ENCODE measurements around the gene MED10.

The MED10 gene

DNA sequence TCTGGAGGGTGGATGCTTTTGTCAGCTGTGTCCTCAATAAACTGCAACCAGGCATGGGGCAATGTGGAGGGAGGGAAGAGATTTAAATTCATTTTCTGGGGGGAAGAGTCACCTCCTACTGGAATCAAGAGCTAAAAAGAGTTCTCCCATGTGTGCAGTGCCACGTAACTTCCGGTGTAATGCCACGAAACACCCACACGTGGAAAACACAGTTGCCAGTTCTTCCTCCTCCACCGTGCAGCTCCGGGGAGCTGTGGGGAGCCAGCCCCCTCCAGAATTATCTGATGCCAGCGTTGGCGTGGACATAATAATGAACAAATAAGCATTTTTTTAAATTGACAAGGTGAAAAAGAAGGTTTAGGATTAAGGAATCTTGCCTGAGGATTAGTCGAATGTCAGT lies 32.1 kb upstream of the MED10 start:
- Histone ChIP-seq H3K4me3 (ENCODE audit: extremely low read depth, insufficient read depth, low read length, poor library complexity, severe bottlenecking) (no peak overlapping the region), H3K9me3 (ENCODE audit: control insufficient read depth, low read length) (no peaks in the 10 kb centered on the region), H3K27ac (ENCODE audit: low read depth, low read length, severe bottlenecking) (no peak overlapping the region), H3K4me1 (ENCODE audit: control insufficient read depth, insufficient read depth, low read length, poor library complexity, severe bottlenecking) (peaks cover 3% of the 10 kb centered on the region), H3K36me3 (ENCODE audit: control insufficient read depth, insufficient read depth, low read length) (no peaks in the 10 kb centered on the region)
- WGBS, 2 experiments (ENCODE audit: insufficient coverage in 2 of 2), result 89 to 90% methylated on average over 5 to 6 of the region's 9 CpGs

DNA sequence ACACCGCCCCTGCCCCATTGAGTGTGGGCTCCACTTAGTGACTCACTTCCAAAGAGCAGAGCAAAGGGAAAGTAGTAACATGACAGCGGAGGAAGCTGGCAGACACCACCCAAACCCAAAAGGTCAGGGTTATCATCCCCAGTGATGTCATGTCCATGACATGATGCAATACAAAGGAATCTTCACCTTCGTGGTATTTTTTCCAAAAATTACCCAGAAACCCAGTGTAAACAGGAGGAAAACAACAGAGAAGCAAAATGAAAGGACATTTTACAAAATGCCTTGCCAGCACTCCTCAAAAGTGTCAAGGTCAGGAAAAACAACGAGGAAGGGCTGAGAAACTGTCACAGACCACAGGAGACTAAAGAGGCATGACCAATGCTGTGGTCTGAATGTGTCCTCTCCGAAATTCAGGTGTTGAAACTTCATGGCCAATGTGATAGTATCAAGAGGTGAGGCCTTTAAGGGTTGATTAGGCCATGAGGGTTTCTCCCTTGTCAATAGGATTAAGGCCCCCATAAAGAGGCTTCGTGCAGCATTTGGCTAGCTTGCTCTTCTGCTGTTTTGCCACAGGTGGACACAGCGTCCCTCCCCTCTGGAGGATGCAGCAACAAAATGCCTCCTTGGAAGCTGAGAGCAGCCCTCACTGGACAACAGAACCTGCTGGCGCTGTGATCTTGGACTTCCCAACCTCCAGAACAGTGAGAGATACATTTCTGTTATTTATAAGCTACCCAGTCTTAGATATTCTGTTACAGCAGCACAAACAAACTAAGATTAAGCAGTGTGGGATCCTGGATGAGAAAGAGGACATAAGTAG lies 30.5 kb upstream of the MED10 start:
- 86 to 91% methylated on average over 5 to 7 of the region's 8 CpGs for WGBS, 2 experiments (ENCODE audit: insufficient coverage in 2 of 2)
- Histone ChIP-seq H3K9me3 (ENCODE audit: control insufficient read depth, low read length) (no peaks in the 10 kb centered on the region), H3K4me1 (ENCODE audit: control insufficient read depth, insufficient read depth, low read length, poor library complexity, severe bottlenecking) (peaks cover 3% of the 10 kb centered on the region), H3K4me3 (ENCODE audit: extremely low read depth, insufficient read depth, low read length, poor library complexity, severe bottlenecking) (no peak overlapping the region), H3K36me3 (ENCODE audit: control insufficient read depth, insufficient read depth, low read length) (no peaks in the 10 kb centered on the region), H3K27ac (ENCODE audit: low read depth, low read length, severe bottlenecking) (no peak overlapping the region)

DNA sequence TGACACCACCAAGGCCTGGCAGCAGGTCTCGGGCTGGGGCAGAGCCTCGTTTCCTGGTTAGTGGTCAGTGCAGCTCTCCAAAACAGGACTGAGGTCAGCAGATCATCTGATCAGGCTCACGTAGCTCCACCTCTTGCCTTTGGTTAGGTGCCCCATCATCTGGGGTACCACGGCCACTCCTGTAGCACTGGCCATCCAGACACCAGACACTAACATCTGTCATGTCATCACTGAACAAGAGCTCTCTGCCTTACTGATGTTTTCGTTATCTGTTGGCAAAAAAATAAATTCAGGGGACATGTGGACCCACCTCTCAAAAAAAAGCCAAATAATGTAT lies 29.9 kb upstream of the MED10 start:
- Histone ChIP-seq H3K4me3 (ENCODE audit: extremely low read depth, insufficient read depth, low read length, poor library complexity, severe bottlenecking) (no peak overlapping the region), H3K9me3 (ENCODE audit: control insufficient read depth, low read length) (no peaks in the 10 kb centered on the region), H3K4me1 (ENCODE audit: control insufficient read depth, insufficient read depth, low read length, poor library complexity, severe bottlenecking) (peaks cover 3% of the 10 kb centered on the region), H3K36me3 (ENCODE audit: control insufficient read depth, insufficient read depth, low read length) (no peaks in the 10 kb centered on the region), H3K27ac (ENCODE audit: low read depth, low read length, severe bottlenecking) (no peak overlapping the region)
- WGBS, 2 experiments (ENCODE audit: insufficient coverage in 2 of 2), result 83 to 89% methylated on average over 4 to 5 of the region's 5 CpGs

DNA sequence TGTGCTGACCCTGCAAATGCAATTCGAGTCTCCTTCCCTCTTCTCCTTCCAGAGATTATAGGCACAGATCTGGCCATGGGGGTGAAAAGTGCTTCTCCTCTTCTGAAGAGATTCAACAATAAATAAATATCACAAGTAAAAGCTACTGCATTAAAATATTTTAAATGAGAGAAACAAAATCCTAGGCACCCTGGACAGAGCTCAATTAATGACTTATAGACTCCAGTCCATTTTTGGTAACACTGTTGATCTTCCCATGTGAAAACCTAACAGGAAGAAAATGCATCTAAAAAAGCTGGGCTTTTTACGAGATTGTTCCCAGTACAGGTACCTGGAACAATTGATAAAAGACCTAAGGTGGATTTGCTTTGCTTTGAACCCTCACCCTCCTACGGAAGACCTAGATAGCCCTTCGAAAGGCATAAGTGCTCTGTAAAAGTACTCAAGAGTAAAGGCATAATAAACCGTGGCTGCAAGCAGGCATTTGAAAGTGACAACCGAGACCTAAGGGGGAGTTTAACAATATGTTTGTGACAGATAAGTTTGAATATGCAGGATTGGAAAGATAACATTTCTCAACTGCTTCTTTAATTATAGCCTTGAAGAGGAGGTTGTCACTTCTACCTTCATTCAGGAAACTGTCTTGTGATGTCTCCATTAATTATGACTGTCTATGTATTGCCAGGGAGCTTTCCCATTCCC lies 29.4 kb upstream of the MED10 start:
- H3K4me1 ChIP-seq (ENCODE audit: control insufficient read depth, insufficient read depth, low read length, poor library complexity, severe bottlenecking), result peaks cover 3% of the 10 kb centered on the region
- H3K9me3 ChIP-seq (ENCODE audit: control insufficient read depth, low read length), result no peaks in the 10 kb centered on the region
- H3K4me3 ChIP-seq (ENCODE audit: extremely low read depth, insufficient read depth, low read length, poor library complexity, severe bottlenecking), result no peak overlapping the region
- H3K36me3 ChIP-seq (ENCODE audit: control insufficient read depth, insufficient read depth, low read length), result no peaks in the 10 kb centered on the region
- 83 to 100% methylated on average over 4 to 5 of the region's 6 CpGs for WGBS, 2 experiments (ENCODE audit: insufficient coverage in 2 of 2)
- H3K27ac ChIP-seq (ENCODE audit: low read depth, low read length, severe bottlenecking), result no peak overlapping the region

DNA sequence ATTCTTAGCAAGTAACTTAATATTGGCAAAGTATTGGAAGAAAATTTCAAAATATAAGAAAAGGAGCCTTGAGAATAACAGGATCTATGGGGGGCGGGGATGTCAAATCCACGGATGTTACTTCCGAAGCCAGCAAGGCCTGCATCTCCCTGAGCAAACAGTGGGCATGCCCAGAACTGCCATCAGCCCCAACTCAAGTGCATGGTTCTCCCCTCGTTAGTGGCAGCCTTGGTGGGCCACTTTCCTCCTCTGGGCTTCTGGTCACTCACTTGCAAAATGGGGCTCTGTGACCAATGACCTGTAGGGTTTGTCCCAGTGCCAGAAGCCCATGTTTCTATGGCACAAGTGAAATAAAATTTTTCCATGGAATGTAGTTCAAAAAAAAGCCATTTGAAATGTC lies 27.2 kb upstream of the MED10 start:
- Histone ChIP-seq H3K9me3 (ENCODE audit: control insufficient read depth, low read length) (no peaks in the 10 kb centered on the region), H3K36me3 (ENCODE audit: control insufficient read depth, insufficient read depth, low read length) (no peaks in the 10 kb centered on the region), H3K27ac (ENCODE audit: low read depth, low read length, severe bottlenecking) (no peak overlapping the region), H3K4me1 (ENCODE audit: control insufficient read depth, insufficient read depth, low read length, poor library complexity, severe bottlenecking) (peaks cover 3% of the 10 kb centered on the region), H3K4me3 (ENCODE audit: extremely low read depth, insufficient read depth, low read length, poor library complexity, severe bottlenecking) (no peak overlapping the region)
- 83 to 90% methylated on average over 2 to 4 of the region's 4 CpGs for WGBS, 2 experiments (ENCODE audit: insufficient coverage in 2 of 2)

DNA sequence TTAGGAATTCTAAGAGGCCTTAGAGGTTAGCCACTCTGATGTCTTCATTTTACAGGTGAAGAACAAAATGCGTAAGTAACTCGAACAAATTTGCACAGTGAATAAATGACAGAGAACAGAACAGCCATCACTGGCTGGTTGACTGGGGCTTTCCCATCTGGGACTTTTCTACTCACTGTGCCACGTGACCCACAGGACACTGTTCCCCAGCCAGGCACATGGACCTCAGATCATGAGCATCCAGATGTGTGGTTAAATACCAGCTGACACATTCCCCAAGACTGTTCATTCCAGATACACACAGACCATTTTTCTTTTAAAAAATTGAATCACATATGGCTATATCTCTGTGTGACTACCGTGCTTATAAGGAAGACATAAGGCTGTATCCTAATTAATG lies 25.8 kb upstream of the MED10 start:
- H3K36me3 ChIP-seq (ENCODE audit: control insufficient read depth, insufficient read depth, low read length), result no peaks in the 10 kb centered on the region
- 86 to 94% methylated on average over 3 of the region's 4 CpGs for WGBS, 2 experiments (ENCODE audit: insufficient coverage in 2 of 2)

DNA sequence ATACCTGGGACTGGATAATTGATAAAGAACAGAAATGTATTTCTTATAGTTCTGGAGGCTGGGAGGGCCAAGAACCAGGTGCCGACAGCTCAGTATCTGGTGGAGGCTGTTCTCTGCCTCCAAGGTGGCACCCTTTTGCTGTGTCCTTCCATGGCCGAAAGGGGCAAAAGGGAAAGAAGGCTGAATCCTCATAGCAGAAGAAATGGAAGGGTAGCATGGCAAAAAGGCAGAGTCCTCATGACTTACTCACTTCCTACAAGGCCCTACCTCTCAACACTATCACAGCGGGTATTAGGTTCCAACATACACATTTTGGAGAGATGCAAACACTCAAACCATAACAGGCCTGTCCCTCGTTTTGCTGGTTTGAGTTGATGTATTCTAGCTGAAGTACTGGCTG lies 25.1 kb upstream of the MED10 start:
- WGBS, 2 experiments (ENCODE audit: insufficient coverage in 2 of 2), result 100% methylated on average over 1 of the region's 4 CpGs; no CpG with 5 or more reads in 1 of the 2 experiments
- no peak overlapping the region for H3K27ac ChIP-seq (ENCODE audit: low read depth, low read length, severe bottlenecking)

More for the DNA sequence above, 25.8 kb upstream of the MED10 start:
- peaks cover 3% of the 10 kb centered on the region for H3K4me1 ChIP-seq (ENCODE audit: control insufficient read depth, insufficient read depth, low read length, poor library complexity, severe bottlenecking)
- no peaks in the 10 kb centered on the region for H3K9me3 ChIP-seq (ENCODE audit: control insufficient read depth, low read length)
- H3K27ac ChIP-seq (ENCODE audit: low read depth, low read length, severe bottlenecking), result no peak overlapping the region
- H3K4me3 ChIP-seq (ENCODE audit: extremely low read depth, insufficient read depth, low read length, poor library complexity, severe bottlenecking), result no peak overlapping the region

DNA sequence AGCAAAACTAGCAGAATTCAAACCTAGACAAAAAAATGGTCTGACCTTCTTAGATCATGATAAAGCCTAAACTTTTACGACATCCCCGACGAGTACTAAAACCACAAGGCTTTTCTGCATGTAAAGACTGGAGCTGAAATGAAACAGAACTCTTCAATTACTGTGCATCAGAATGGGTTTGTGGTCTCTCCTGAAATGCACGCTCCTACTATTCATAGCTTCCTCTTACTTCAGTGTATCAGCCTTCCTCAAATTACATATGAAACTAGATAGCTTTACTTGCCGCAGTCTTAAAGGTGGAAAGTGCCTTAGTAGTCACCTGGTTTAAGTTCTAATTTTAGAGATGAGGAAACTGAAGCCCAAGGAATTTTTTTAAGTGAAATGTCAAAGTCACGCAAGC lies 24.6 kb upstream of the MED10 start:
- Histone ChIP-seq H3K4me1 (ENCODE audit: control insufficient read depth, insufficient read depth, low read length, poor library complexity, severe bottlenecking) (no peaks in the 10 kb centered on the region), H3K36me3 (ENCODE audit: control insufficient read depth, insufficient read depth, low read length) (no peaks in the 10 kb centered on the region), H3K4me3 (ENCODE audit: extremely low read depth, insufficient read depth, low read length, poor library complexity, severe bottlenecking) (no peak overlapping the region), H3K27ac (ENCODE audit: low read depth, low read length, severe bottlenecking) (no peak overlapping the region), H3K9me3 (ENCODE audit: control insufficient read depth, low read length) (no peaks in the 10 kb centered on the region)
- WGBS, 2 experiments (ENCODE audit: insufficient coverage in 2 of 2), result 73 to 89% methylated on average over 4 to 5 of the region's 6 CpGs

More for the DNA sequence above, 25.1 kb upstream of the MED10 start:
- H3K36me3 ChIP-seq (ENCODE audit: control insufficient read depth, insufficient read depth, low read length), result no peaks in the 10 kb centered on the region
- no peak overlapping the region for H3K4me3 ChIP-seq (ENCODE audit: extremely low read depth, insufficient read depth, low read length, poor library complexity, severe bottlenecking)
- H3K9me3 ChIP-seq (ENCODE audit: control insufficient read depth, low read length), result no peaks in the 10 kb centered on the region
- H3K4me1 ChIP-seq (ENCODE audit: control insufficient read depth, insufficient read depth, low read length, poor library complexity, severe bottlenecking), result no peaks in the 10 kb centered on the region

DNA sequence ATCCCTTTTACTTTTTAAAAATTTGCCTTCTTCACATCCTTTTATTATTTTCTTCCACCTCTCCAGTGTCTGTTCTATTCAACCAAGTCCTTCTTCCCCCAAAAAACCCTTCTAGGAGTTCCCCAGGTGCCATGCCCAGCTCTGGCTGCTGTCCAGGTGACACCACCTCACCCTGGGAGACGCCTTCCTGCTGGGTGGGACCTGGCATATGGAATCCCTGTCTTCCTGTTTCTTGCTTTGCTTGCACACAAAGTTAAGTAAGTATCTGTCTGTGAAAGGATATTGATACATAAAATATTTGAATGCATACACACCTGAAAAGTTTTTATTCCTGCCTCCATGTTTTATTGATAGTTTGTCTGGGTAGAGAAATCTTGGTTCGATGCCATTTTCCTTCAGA lies 23.1 kb upstream of the MED10 start:
- Histone ChIP-seq H3K4me3 (ENCODE audit: extremely low read depth, insufficient read depth, low read length, poor library complexity, severe bottlenecking) (no peak overlapping the region), H3K4me1 (ENCODE audit: control insufficient read depth, insufficient read depth, low read length, poor library complexity, severe bottlenecking) (no peaks in the 10 kb centered on the region), H3K9me3 (ENCODE audit: control insufficient read depth, low read length) (no peaks in the 10 kb centered on the region), H3K36me3 (ENCODE audit: control insufficient read depth, insufficient read depth, low read length) (no peaks in the 10 kb centered on the region), H3K27ac (ENCODE audit: low read depth, low read length, severe bottlenecking) (no peak overlapping the region)
- WGBS, 2 experiments (ENCODE audit: insufficient coverage in 2 of 2), result 83 to 90% methylated on average over 1 to 2 of the region's 2 CpGs

DNA sequence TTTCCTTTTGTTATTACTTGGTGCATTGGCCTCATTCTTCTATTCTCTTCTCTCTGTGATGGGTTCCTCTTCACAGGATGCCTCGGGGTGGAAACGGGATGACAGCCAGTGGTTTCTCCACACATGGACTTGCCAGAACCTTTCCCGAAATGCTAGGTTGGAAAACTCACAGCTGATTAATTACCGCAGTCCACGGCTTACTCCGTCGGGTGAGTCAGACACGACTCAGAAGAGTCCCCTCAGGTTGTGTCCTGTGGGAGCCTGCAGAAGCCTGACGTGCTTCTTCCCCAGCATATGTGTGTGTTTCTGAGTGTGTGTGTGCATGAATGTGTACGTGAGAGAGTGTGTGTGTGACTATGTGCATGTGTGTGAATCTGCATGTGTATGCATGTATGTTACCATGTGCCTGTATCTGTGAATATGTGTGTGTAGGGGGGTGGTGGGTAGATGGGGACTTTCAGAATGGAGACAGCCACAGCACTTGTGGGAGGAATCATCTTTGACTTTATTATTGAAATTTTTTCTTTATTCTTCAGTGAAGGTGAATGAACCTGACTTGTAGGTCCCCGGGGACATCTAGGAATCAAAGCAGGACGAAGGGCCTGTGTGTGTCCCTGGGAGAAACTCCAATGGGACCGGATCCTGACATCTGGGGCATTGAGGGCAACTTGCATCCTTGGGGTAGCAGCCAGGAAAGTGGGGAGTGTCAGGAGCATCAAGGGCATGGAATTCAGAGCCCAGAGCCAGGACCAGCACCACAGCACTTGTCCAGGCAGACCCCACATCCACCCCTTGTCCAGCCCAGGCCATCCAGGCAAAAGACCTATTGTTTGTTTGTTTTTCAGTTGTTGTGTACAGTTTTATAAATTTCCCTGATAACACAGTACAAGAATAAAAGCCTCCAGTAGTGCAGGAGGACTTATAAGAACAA lies 21.9 kb upstream of the MED10 start:
- Histone ChIP-seq H3K36me3 (ENCODE audit: control insufficient read depth, insufficient read depth, low read length) (no peaks in the 10 kb centered on the region), H3K9me3 (ENCODE audit: control insufficient read depth, low read length) (no peaks in the 10 kb centered on the region), H3K4me1 (ENCODE audit: control insufficient read depth, insufficient read depth, low read length, poor library complexity, severe bottlenecking) (no peaks in the 10 kb centered on the region), H3K27ac (ENCODE audit: low read depth, low read length, severe bottlenecking) (no peak overlapping the region), H3K4me3 (ENCODE audit: extremely low read depth, insufficient read depth, low read length, poor library complexity, severe bottlenecking) (no peak overlapping the region)
- WGBS, 2 experiments (ENCODE audit: insufficient coverage in 2 of 2), result 78 to 89% methylated on average over 13 of the region's 13 CpGs

Measured in mesodermal cell (in vitro differentiated cells).